Smooth muscle cell of the coronary artery (primary cell): ENCODE measurements around the gene ST3GAL5. TPM values are rescaled to one million over a fixed set of nuclear protein-coding genes. Genes with fewer than 3 reads are reported as not detected.

ENCODE experiments used
- total RNA-seq: library from RNA; depleted of rRNA; stranded (reverse); fragments of >200 nt; gene quantifications from 2 replicates; pipeline ENCODE4 v1.2.3, GENCODE V29; 2014; ENCODE audit warnings: low replicate concordance

ST3GAL5 gene
- total RNA-seq = 21.4 and 29.5 TPM in 2 replicates

DNA sequence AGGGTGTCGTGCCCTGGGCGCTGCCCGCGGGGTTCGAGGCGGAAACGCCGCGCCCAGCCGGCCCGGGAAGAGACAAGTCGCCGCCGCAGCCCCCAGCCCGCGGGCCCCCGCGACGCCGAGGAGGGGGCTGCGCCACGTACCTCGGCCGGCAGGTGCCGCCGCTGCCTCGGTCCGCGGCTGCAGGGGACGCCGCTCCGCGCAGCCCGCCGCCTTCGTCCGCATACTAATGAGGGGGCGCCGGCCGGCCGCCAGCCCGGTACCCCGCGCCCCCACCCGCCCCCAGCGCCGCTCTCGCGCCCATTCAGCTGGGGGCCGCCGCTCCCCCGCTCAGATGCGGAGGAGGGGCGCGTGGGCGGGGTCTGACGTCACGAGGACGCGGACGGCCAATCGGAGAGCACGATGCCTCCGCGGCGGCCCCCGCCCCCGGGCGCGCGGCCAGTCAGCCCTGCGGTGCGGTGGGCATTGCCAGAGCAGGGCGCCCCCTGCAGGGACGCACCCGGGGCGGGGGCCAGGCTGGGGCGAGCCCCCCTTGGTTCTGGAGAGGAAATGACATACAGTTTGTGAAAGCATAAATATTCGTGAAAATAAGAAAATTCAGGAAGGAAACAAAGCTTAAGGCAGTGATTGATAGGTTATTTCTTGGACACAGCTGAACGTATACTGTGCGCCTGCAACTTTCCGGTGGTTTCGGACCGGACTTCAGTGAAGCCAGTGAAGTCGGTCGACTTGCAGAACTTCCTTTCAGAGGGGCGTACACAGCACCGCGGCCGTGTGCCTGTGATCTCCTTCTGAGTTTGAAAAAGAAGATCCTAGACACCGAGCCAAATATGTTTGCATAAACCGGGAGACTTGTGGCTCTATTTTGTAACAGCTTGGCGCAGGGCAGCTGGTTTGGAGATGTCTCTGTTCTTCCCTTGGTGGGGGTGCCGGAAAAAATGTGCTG, at the start of gene ST3GAL5:
ST3GAL5 (minus strand) TSS at position 307 of the 943 bp plus-strand sequence; CDS start at position 222, 85 bp downstream.

Other genes starting within 250 kb of the ST3GAL5 start
- 0.30 TPM in 1 of 2 replicates, not detected in the other for gene SFTPB, start 220.8 kb downstream of the ST3GAL5 start, total RNA-seq
- gene GNLY, start 194.6 kb downstream of the ST3GAL5 start, total RNA-seq = not detected in 2 replicates
- 3.2 and 59.5 TPM in 2 replicates for gene ATOH8, start 135.0 kb downstream of the ST3GAL5 start, total RNA-seq
- gene POLR1A, start 216.9 kb upstream of the ST3GAL5 start, total RNA-seq = 10.6 and 20.6 TPM in 2 replicates
- 65.5 and 121 TPM in 2 replicates for gene PTCD3, start 217.2 kb upstream of the ST3GAL5 start, total RNA-seq